HFF-Myc (cell line): Measurements from ENCODE around the gene HOXD3.

Source experiments
- DNase-seq: peaks from one replicate; pipeline ENCODE4 v3.0.0-alpha.2; 2011; ENCODE audit warnings: low read depth; ENCODE audit errors: extremely low read depth
- H3K4me3 ChIP-seq: replicated peaks from 2 replicates; pipeline ENCODE4 v1.5.1; 2011; ENCODE audit warnings: low read depth, mild to moderate bottlenecking, control low read depth, low read length
- CTCF ChIP-seq: IDR thresholded peaks from 2 replicates; pipeline ENCODE4 v1.5.1; 2012; ENCODE audit warnings: mild to moderate bottlenecking, low read depth, low read length, control low read depth; ENCODE audit errors: missing control alignments

Gene HOXD3

GRCh38 chr2:176152350-176153181 lies 4.5 kb upstream of the HOXD3 start:
- H3K4me3 ChIP-seq = no peak overlapping the region
- TF ChIP-seq CTCF = no peak
- DNase-seq = no peak

- no peak for TF ChIP-seq CTCF
- no peak overlapping the region for H3K4me3 ChIP-seq
- DNase-seq = no peak
Observed at GRCh38 chr2:176154576-176155252, 2.4 kb upstream of the HOXD3 start.

GRCh38 chr2:176155356-176156044 lies 1.6 kb upstream of the HOXD3 start:
- no peak overlapping the region for H3K4me3 ChIP-seq
- TF ChIP-seq CTCF = no peak
- DNase-seq = no peak

DNA sequence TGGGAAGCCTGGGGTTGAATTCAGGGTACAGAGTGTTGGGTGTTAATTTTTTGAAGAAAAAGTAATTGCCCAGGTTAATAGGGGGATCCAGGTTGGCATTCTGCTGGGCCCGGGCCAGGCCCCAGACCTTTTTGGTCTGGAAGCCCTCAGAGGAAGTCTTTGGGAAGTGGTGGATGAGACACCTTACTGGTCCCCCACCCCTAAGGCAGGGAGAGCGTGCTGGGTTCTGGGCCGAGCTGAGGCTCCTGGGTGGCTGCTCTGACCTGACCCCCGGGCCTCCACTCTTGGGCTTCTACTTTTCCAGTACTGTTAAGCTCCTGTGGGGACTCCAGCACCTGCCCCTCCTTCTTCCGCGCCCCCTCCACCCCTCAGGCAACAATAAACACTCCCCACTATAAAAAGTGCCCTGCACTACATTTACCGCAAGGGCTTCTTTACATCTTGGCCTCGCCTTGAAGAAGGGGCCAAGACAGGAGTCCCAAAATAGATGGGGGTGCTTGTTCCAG lies 753 bp upstream of the HOXD3 start:
- TF ChIP-seq CTCF = no peak
- DNase-seq = no peak
- no peak overlapping the region for H3K4me3 ChIP-seq

- TF ChIP-seq CTCF = no peak
- no peak for DNase-seq
- no peak overlapping the region for H3K4me3 ChIP-seq
Observed at GRCh38 chr2:176157499-176158185, 535 bp downstream of the HOXD3 start.

GRCh38 chr2:176158186-176158591 lies 1.1 kb downstream of the HOXD3 start:
- H3K4me3 ChIP-seq = no peak overlapping the region
- TF ChIP-seq CTCF = no peak
- DNase-seq = no peak
